Spleen (tissue), 3 donors: ENCODE data around the gene MEST.
"Not testable (repeated sequence)": the region's sequence is repeated elsewhere in the genome, so short reads cannot be mapped to it uniquely, and the experiment has no call there.

ENCODE experiments used
- POLR2A ChIP-seq, 3 donors: fragments of 450-650 bp; IDR thresholded peaks; one replicate each; pipeline ENCODE4 v1.5.1; 2017; ENCODE audit warnings: antibody characterized with exemption in 3 of 3, mild to moderate bottlenecking in 1 of 3
- POLR2AphosphoS5 ChIP-seq, 3 donors: sonication (generic); formaldehyde crosslinking; IDR thresholded peaks; one replicate each; pipeline ENCODE4 v1.5.1; 2017; ENCODE audit warnings: antibody characterized with exemption in 3 of 3

DNA sequence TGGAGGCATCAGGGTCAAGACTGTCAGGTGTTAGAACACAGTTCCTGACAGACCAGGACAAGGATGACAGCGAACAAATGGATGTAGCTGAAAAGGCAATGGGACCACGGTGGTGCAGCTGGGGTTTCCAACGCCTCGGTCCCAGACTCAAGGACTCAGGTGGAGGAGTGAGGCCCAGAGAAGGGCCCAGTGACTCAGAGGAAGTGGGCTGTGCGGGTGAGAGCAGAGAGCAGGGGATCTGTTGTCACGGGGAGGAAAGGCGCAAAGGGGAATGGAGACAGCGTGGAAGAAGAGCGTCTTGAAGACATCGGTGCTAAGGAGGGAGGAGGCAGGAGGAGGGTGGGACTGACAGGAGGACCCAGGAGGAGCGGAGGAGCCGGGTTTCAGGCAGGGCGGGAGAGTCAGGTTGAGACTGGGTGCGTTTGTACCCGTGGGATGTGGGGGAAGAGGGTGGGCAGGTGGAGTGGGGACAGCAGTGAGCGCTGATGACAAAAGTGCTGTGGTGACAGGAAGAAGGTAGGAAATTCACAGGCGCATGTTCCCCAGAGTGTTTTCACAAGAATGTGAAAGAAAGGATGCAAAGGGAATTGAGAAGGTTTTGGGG is 36.0 kb downstream of the MEST start:
- not testable (repeated sequence) for TF ChIP-seq POLR2AphosphoS5, POLR2A (IDR thresholded peaks at IDR 0.05)
